GM19397 (cell line): ENCODE measurements around the gene SNRPA1.

Experiments
- ATAC-seq: cut with Tn5 transposase; IDR thresholded peaks from one replicate; pipeline ENCODE4 v1.9.1; 2021; ENCODE audit warnings: mild to moderate bottlenecking, moderate library complexity; ENCODE audit not compliant: unreplicated experiment

The SNRPA1 gene

GRCh38 chr15:101320501-101321052 lies 25.5 kb upstream of the SNRPA1 start:
- no peak for ATAC-seq

GRCh38 chr15:101318839-101319238 lies 23.8 kb upstream of the SNRPA1 start:
- no peak for ATAC-seq

GRCh38 chr15:101318147-101318819 lies 23.2 kb upstream of the SNRPA1 start:
- no peak for ATAC-seq

- ATAC-seq = no peak
These were observed 22.4 kb upstream of the SNRPA1 start for GRCh38 chr15:101317336-101317872.

- ATAC-seq = no peak
These were observed 21.5 kb upstream of the SNRPA1 start for GRCh38 chr15:101316529-101316928.

GRCh38 chr15:101315736-101316135 lies 20.7 kb upstream of the SNRPA1 start:
- ATAC-seq = no peak

- no peak for ATAC-seq
These were observed 19.5 kb upstream of the SNRPA1 start for GRCh38 chr15:101314336-101315125.

- no peak for ATAC-seq
These were observed 18.2 kb upstream of the SNRPA1 start for GRCh38 chr15:101313041-101313761.

- no peak for ATAC-seq
These were observed 15.5 kb upstream of the SNRPA1 start for GRCh38 chr15:101310508-101310907.

GRCh38 chr15:101310161-101310480 lies 15.1 kb upstream of the SNRPA1 start:
- no peak for ATAC-seq

- ATAC-seq = no peak
These were observed 14.6 kb upstream of the SNRPA1 start for GRCh38 chr15:101309436-101310160.

GRCh38 chr15:101308604-101309435 lies 13.8 kb upstream of the SNRPA1 start:
- no peak for ATAC-seq

- no peak for ATAC-seq
These were observed 13.0 kb upstream of the SNRPA1 start for GRCh38 chr15:101307897-101308603.

- ATAC-seq = no peak
These were observed 12.2 kb upstream of the SNRPA1 start for GRCh38 chr15:101307048-101307896.

- no peak for ATAC-seq
These were observed 11.4 kb upstream of the SNRPA1 start for GRCh38 chr15:101306341-101307047.

GRCh38 chr15:101305820-101306255 lies 10.8 kb upstream of the SNRPA1 start:
- no peak for ATAC-seq

GRCh38 chr15:101303408-101303807 lies 8.4 kb upstream of the SNRPA1 start:
- no peak for ATAC-seq
